Caki2 (cell line): ENCODE measurements around the gene DOCK3. TPM values are rescaled to one million over a fixed set of nuclear protein-coding genes. Genes with fewer than 3 reads are reported as not detected.
"Not testable (repeated sequence)": the region's sequence is repeated elsewhere in the genome, so short reads cannot be mapped to it uniquely, and the experiment has no call there.

Experiments used
- DNase-seq: peaks from one replicate; pipeline ENCODE4 v3.0.0-alpha.2; 2015; ENCODE audit warnings: low read depth
- in situ Hi-C: cut with HindIII; loops from 2 replicates; pipeline ENCODE4 v1.10.0; 2016; ENCODE audit warnings: low sequenced_read_pairs, low pct_unique_long_range_greater_than_20kb, mixed read lengths
- total RNA-seq: library from RNA; depleted of rRNA; stranded (reverse); fragments of >200 nt; shearing (Covaris generic); gene quantifications from 2 replicates; pipeline ENCODE4 v1.2.3, GENCODE V29; 2014; ENCODE audit warnings: low replicate concordance

DOCK3 gene
- total RNA-seq, 1 experiment from 2014 or later = 0.61 TPM

- in situ Hi-C loops = no loop called here
- DNase-seq = no peak
Measured at GRCh38 chr3:51102396-51102795, 427.7 kb downstream of the DOCK3 start.

GRCh38 chr3:51106242-51106876, 431.6 kb downstream of the DOCK3 start:
- DNase-seq = no peak
- in situ Hi-C loops = no loop called here

GRCh38 chr3:51110586-51110985, 435.9 kb downstream of the DOCK3 start:
- in situ Hi-C loops = no loop called here
- DNase-seq = no peak

GRCh38 chr3:51122944-51123343, 448.2 kb downstream of the DOCK3 start:
- in situ Hi-C loops = no loop called here
- no peak for DNase-seq

GRCh38 chr3:51123531-51123930, 448.8 kb downstream of the DOCK3 start:
- in situ Hi-C loops = no loop called here
- no peak for DNase-seq

- DNase-seq, in situ Hi-C loops: not testable (repeated sequence)
Measured at GRCh38 chr3:51131607-51132006, 456.9 kb downstream of the DOCK3 start.

- DNase-seq = no peak
- in situ Hi-C loops = no loop called here
Measured at GRCh38 chr3:51137715-51138114, 463.0 kb downstream of the DOCK3 start.

GRCh38 chr3:51139616-51140015, 464.9 kb downstream of the DOCK3 start:
- in situ Hi-C loops = no loop called here
- DNase-seq = no peak

GRCh38 chr3:51141573-51141972, 466.8 kb downstream of the DOCK3 start:
- in situ Hi-C loops = no loop called here

GRCh38 chr3:51145811-51146585, 471.3 kb downstream of the DOCK3 start:
- in situ Hi-C loops = no loop called here
- DNase-seq = no peak

More at GRCh38 chr3:51141573-51141972, 466.8 kb downstream of the DOCK3 start:
- DNase-seq = no peak

GRCh38 chr3:51146781-51147180, 472.1 kb downstream of the DOCK3 start:
- in situ Hi-C loops = no loop called here
- DNase-seq = no peak

- no peak for DNase-seq
- in situ Hi-C loops = no loop called here
Measured at GRCh38 chr3:51156147-51156546, 481.4 kb downstream of the DOCK3 start.

- DNase-seq = no peak
- in situ Hi-C loops = no loop called here
Measured at GRCh38 chr3:51163051-51163450, 488.3 kb downstream of the DOCK3 start.

GRCh38 chr3:51173518-51174271, 499.0 kb downstream of the DOCK3 start:
- no peak for DNase-seq
- in situ Hi-C loops = no loop called here

- DNase-seq = no peak
- in situ Hi-C loops = no loop called here
Measured at GRCh38 chr3:51176923-51177322, 502.2 kb downstream of the DOCK3 start.

- in situ Hi-C loops, DNase-seq: not testable (repeated sequence)
Measured at GRCh38 chr3:51186446-51186845, 511.7 kb downstream of the DOCK3 start.

- in situ Hi-C loops = no loop called here
- no peak for DNase-seq
Measured at GRCh38 chr3:51190199-51190598, 515.5 kb downstream of the DOCK3 start.

GRCh38 chr3:51190827-51191226, 516.1 kb downstream of the DOCK3 start:
- in situ Hi-C loops = no loop called here
- DNase-seq = no peak

GRCh38 chr3:51191768-51192167, 517.0 kb downstream of the DOCK3 start:
- in situ Hi-C loops = no loop called here
- DNase-seq = no peak
